GM12874 (cell line): ENCODE results near the gene DLX6.

Experiments used
- TF ChIP-seq, protein P1 (sequence below): IDR thresholded peaks from 2 replicates; pipeline ENCODE4 v1.5.1; 2011; ENCODE audit warnings: low read depth, mild to moderate bottlenecking, control low read depth, low read length, moderate library complexity; ENCODE audit not compliant: insufficient read depth

The DLX6 gene

DNA sequence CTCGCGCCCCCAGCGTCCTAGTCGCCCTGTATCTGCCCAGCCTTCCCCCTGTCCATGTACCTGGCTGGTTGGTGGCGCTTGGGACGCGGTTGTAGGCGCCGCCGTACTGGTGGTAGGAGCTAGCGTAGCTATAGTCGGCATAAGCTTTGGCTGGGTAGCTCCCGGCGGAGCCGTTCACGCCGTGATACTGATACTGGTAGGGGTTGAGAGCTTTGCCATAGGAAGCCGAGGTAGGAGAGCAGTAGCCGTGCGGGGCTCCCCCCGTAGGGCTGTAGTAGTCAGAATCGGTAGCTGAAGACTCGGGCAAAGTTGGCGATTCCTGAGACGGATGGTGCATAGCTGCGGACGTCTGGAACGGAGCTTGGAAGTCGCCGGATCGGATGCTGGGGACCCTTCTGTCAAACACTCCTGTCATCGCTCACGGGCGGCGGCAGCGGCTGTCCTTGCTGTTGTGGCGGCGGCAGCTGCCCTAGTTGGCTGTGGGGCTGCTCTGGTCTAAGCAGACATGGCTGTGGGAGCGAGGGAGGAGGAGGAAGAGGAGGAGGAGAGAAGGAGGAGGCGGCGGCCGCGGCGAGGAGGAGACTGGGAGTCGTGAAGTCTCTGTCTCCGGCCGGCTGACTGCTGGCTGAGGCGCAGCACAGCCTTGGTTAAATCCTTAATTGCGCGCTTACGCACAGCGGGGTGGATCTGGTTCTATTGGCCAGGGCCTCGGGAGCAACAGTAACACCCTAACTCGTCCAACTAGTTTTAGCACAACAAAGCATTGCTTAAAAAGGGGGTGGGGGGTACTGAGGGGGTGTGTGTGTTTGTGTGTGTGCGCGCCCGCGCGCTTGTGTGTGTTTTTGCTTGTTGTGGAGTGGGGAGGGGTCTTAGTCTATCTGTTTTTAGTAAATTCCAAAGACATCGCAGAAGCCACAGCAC, 19.1 kb downstream of the DLX6 start, which contains the start of gene DLX5:
DLX5 (minus strand) TSS at position 623 of the 921 bp plus-strand sequence; CDS start at position 415, 208 bp downstream.
- TF ChIP-seq, protein P1, sequence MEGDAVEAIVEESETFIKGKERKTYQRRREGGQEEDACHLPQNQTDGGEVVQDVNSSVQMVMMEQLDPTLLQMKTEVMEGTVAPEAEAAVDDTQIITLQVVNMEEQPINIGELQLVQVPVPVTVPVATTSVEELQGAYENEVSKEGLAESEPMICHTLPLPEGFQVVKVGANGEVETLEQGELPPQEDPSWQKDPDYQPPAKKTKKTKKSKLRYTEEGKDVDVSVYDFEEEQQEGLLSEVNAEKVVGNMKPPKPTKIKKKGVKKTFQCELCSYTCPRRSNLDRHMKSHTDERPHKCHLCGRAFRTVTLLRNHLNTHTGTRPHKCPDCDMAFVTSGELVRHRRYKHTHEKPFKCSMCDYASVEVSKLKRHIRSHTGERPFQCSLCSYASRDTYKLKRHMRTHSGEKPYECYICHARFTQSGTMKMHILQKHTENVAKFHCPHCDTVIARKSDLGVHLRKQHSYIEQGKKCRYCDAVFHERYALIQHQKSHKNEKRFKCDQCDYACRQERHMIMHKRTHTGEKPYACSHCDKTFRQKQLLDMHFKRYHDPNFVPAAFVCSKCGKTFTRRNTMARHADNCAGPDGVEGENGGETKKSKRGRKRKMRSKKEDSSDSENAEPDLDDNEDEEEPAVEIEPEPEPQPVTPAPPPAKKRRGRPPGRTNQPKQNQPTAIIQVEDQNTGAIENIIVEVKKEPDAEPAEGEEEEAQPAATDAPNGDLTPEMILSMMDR: no peak

DNA sequence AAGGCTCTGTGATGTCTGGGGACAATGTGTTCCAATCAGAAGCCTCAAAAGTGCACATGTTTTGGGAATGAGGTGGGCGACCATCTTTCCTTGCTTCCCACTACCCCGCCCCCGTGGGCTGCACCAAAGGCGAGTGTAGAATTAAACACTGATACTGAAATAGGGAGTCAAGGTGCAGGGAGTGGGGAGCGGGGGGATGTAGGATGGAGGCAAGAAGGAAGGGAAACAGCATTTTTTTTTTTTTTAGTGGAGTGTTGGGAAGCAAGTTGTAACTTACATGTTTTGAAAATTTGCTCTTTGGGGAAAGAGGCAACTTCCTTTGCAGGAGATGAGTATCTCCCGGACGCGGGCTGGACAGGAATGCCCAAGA, 19.8 kb downstream of the DLX6 start:
- TF ChIP-seq, protein P1: no peak

DNA sequence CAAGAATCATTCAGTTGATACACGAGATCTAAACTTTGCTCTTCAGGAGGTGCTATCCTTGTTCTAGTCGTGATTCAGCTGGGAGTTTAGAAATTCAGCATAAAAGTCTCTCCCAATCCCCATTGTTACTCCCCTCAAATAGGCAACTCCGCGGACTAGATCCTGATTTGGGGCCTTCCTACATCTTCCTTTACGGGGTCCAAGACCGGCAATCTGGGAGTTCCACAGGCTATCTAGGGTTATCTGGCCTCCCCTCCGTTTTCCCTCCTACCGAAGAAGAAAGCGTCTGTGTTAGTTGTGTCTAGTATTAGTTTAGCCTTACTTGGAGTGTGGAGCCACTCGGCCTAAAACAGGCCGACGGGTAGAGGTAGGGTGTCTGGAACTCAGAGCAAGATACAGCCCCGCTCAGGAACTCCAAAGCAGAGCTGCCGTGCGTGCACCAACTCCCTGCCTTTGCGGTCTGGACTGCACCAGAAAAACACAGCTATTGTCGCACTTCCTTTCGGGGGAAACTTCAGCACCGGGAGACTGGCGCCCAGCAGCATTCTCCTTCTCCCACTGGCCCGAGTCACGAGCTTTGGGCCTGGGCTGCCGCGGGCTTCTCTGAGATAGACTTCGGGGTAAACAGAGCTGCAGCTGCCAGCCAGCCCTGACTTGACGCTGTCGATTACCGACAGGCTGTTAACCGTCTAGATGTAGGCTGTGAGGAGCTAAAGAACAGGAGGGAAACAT, 20.8 kb downstream of the DLX6 start:
- TF ChIP-seq, protein P1: no peak

DNA sequence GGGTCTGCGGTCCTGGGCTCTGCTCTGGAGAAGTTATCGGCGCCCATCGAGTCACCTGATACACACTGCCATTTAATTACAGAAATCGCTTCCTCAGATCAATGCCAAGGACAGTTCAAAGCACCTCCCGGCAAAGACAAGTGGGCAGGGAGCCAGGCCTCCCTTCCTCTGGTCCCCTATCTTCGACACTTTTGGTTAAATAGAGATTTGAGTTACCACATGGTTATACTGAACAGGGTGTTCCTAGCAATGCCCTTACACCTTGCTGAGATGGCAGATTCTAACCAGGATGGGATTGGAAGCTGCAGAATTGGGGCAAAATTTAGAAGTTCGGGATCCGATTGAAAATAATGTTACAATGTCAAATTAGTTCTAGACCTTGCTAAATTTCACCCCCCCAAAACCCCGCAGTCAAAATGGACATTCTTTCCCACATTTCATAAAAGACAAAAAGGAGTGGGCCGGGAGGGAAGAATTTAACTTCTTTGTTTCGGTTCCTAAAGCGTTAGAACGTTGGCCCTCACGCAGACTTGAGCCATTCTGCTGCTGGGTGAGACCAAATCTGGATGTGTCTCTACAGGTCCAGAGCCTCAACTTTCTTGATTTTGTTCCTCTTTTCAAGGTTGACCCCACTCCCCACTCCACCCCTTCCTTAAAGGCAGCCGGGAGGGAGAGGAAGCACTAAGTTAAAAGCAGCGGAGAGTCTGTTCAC, 21.5 kb downstream of the DLX6 start:
- TF ChIP-seq, protein P1: no peak

DNA sequence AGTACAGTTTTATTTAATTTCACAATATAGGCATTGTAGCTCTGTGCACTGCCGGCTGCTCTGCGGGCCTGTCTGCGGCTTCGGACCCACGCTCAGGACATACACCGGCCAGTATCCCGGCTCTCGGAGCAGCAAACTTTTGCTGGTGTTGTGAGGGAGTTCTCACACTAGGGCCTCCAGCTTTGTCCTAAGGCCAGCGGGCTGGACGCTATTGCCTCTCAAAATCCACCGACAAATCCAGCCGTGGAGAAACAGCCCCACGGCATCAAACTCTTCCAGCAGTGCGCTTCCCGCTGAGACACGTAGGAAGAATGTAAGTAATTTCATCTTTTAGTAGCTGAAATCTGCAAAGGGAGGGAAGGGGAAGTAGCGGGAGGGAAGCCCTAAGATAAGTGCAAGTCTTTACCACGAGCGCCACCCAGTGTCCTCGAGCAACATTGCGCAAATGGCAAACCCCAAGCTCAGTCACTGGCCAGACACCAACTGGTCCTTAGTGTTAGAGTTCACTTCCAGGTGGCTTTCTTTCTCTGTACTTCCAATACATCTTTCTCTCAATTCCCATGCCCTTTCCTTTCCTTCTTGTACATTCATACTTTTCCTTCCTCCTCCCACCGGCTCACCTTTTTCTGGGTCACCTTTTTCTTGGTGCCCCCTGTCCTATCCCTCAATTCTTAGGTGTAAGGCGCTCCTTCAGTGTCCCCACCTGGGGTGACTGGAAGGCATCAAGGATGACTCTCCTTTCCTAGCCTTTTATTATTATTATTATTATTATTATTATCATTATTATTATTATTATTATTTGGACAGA, 22.3 kb downstream of the DLX6 start:
- TF ChIP-seq, protein P1: peak; percentile 90

DNA sequence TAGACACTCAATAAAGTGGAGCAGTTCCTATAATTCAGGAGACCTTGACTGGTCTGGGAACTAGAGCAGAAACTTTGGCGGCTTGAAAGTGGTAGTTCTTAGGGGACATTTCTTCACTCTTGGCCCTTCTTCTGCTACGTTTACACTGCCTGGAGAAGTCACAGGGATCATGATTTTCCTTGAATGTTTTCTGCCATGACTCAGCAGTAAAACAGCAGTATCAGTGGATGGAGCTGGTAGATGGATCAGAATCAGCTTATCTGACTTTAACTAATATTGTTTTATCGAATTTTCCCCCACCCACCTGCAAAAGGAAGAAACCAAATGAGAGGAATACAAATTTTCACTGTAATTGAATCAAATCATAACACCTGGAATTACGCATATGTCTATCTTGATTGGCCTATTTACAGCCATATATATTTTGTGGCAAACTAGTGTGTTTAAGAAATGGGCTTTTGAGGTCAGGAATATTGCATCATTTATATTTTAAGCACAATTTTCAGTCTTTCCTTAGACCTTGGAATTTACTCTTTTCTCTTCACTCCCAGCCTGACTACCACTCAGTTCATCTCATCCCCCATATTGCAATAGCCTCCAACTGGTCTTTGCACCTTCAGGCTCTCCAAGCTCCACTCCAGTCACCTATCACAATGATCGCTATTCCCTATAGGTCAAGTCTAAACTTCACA, 34.2 kb downstream of the DLX6 start:
- TF ChIP-seq, protein P1: no peak
